Naive thymus-derived CD4-positive, alpha-beta T cell (primary cell): Measurements from ENCODE around the gene TECTA. TPM values are rescaled to one million over a fixed set of nuclear protein-coding genes. Genes with fewer than 3 reads are reported as not detected.
"Not testable (repeated sequence)": the region's sequence is repeated elsewhere in the genome, so short reads cannot be mapped to it uniquely, and the experiment has no call there.

Source experiments
- ATAC-seq: fragments of 150-1000 bp; cut with Tn5 transposase; 2 replicates; pipeline ENCODE4 v1.10.0; 2021; ENCODE audit warnings: mild to moderate bottlenecking, moderate library complexity
- CTCF ChIA-PET: fragments of 350-600 bp; sonication (Branson Sonifier 250); formaldehyde crosslinking; loops from one replicate; lab custom pipeline; 2021; ENCODE audit warnings: antibody characterized with exemption; lab: Charles Lee
- POLR2A ChIA-PET: fragments of 350-600 bp; sonication (Branson Sonifier 250); formaldehyde crosslinking; loops from one replicate; lab custom pipeline; 2021; ENCODE audit warnings: antibody characterized with exemption, inconsistent platforms; lab: Charles Lee
- DNase-seq, 9 donors: peaks; one replicate each; pipeline versions ENCODE4 v3.0.0 to v3.0.0-alpha.2; 2020 to 2022; ENCODE audit warnings: mixed read lengths in 1 of 9
- H3K27ac ChIP-seq: one replicate; pipeline ENCODE4 v1.7.0; 2013; ENCODE audit warnings: mild to moderate bottlenecking, low read depth, low read length, moderate library complexity
- H3K27me3 ChIP-seq, 2 donors: one replicate each; pipeline ENCODE4 v1.7.0; 2013; ENCODE audit warnings: low read length in 2 of 2, mild to moderate bottlenecking in 2 of 2, moderate library complexity in 2 of 2; ENCODE audit not compliant: control insufficient read depth in 2 of 2, insufficient read depth in 2 of 2
- H3K36me3 ChIP-seq, 3 experiments: 1 replicate in 2 of 3; 2 replicates in 1 of 3; pipeline ENCODE4 v1.7.0; 2013; ENCODE audit warnings: low read length in 3 of 3, mild to moderate bottlenecking in 3 of 3, moderate library complexity in 1 of 3; ENCODE audit not compliant: insufficient read depth in 3 of 3, control insufficient read depth in 2 of 3
- H3K4me1 ChIP-seq, 2 donors: one replicate each; pipeline ENCODE4 v1.7.0; 2013; ENCODE audit warnings: low read length in 2 of 2, mild to moderate bottlenecking in 2 of 2, moderate library complexity in 1 of 2; ENCODE audit not compliant: control insufficient read depth in 2 of 2, insufficient read depth in 2 of 2
- H3K4me3 ChIP-seq: 2 replicates; pipeline ENCODE4 v1.7.0; 2013; ENCODE audit warnings: mild to moderate bottlenecking, low read length
- H3K9me3 ChIP-seq, 3 experiments: 1 replicate in 2 of 3; 2 replicates in 1 of 3; pipeline ENCODE4 v1.7.0; 2013; ENCODE audit warnings: low read length in 3 of 3; ENCODE audit not compliant: control insufficient read depth in 2 of 3
- H3K27ac Mint-ChIP-seq, 9 donors: one replicate each; pipeline ENCODE4 v1.8.0; 2020 to 2022; ENCODE audit warnings: mixed read lengths in 9 of 9, mild to moderate bottlenecking in 8 of 9, moderate library complexity in 5 of 9, inconsistent platforms in 2 of 9
- H3K27me3 Mint-ChIP-seq, 5 donors: one replicate each; pipeline ENCODE4 v1.8.0; 2021 to 2022; ENCODE audit warnings: mixed read lengths in 5 of 5, mild to moderate bottlenecking in 1 of 5
- H3K36me3 Mint-ChIP-seq, 5 donors: one replicate each; pipeline ENCODE4 v1.8.0; 2020 to 2022; ENCODE audit warnings: mixed read lengths in 5 of 5, mild to moderate bottlenecking in 3 of 5, inconsistent platforms in 1 of 5
- H3K4me1 Mint-ChIP-seq, 7 donors: one replicate each; pipeline ENCODE4 v1.8.0; 2020 to 2022; ENCODE audit warnings: mixed read lengths in 7 of 7, mild to moderate bottlenecking in 3 of 7, inconsistent platforms in 1 of 7
- H3K4me3 Mint-ChIP-seq, 10 donors: one replicate each; pipeline ENCODE4 v1.8.0; 2020 to 2022; ENCODE audit warnings: mild to moderate bottlenecking in 10 of 10, mixed read lengths in 10 of 10, moderate library complexity in 6 of 10, inconsistent platforms in 2 of 10
- H3K9me3 Mint-ChIP-seq, 11 donors: one replicate each; pipeline ENCODE4 v1.8.0; 2020 to 2022; ENCODE audit warnings: mixed read lengths in 11 of 11, mild to moderate bottlenecking in 4 of 11, inconsistent platforms in 1 of 11, moderate library complexity in 1 of 11
- intact Hi-C, 2 donors: fragments of 100-400 bp; cut with micrococcal nuclease; formaldehyde crosslinking; loops; one replicate each; pipeline ENCODE4 v1.15.1; 2023
- polyA plus RNA-seq, 2 donors: library from polyadenylated mRNA; unstranded; fragments of 300-500 nt; fragmentation: Illumina TruSeq; gene quantifications; one replicate each; pipeline ENCODE4 v1.2.3, GENCODE V29; 2021
- total RNA-seq, 6 experiments: library from RNA in 5 of 6; stranded (reverse) in 5 of 6; gene quantifications; 1 replicate in 5 of 6; 2 replicates in 1 of 6; pipeline ENCODE4 v1.2.3 and lab custom pipeline; 2021 to 2026

Gene TECTA
- total and polyA plus RNA-seq, 7 experiments from 2014 or later, result 0.29 to 0.75 (median 0.47) TPM

- no peak overlapping the region for H3K27ac Mint-ChIP-seq
- H3K27me3 Mint-ChIP-seq, result peaks cover 6 to 38% (median 30%) of the 10 kb centered on the region in 5 donors
- ChIA-PET CTCF (no interaction called here), POLR2A (no interaction called here)
- H3K9me3 Mint-ChIP-seq, result peaks cover 0 to 2% (median 0%) of the 10 kb centered on the region in 11 donors
- ATAC-seq, result no peak
- H3K4me3 Mint-ChIP-seq, result no peak overlapping the region
- H3K4me1 Mint-ChIP-seq, result peaks cover 0 to 24% (median 0%) of the 10 kb centered on the region in 7 donors
- H3K4me1 ChIP-seq, result no peaks in the 10 kb centered on the region
- H3K9me3 ChIP-seq, result no peaks in the 10 kb centered on the region
- H3K36me3 ChIP-seq, result no peaks in the 10 kb centered on the region
- no peak overlapping the region for H3K27ac ChIP-seq
- intact Hi-C loops, result no loop called here
- no peaks in the 10 kb centered on the region for H3K27me3 ChIP-seq
- DNase-seq, result no peak
- H3K4me3 ChIP-seq, result no peak overlapping the region
- no peaks in the 10 kb centered on the region for H3K36me3 Mint-ChIP-seq
Measured at GRCh38 chr11:121237686-121238658, 136.9 kb downstream of the TECTA start.

DNA sequence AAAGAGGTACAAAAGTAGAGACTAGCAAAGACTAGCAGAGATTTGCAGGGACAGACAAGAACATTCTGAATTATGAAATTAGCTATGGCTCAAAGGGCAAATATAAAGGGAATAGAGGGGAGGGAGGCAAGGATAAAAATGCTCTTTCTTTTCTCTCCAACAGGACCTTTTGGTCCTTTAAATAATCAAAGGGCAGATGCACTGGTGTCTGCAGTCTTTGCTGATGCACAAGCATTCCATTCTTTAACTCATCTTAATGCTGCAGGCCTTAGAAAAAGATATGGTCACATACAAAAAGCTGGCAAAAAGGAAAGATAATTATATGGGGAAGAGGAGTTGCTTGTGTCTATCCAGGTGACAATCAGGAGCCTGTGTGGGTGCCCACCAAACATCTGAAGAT lies 137.9 kb downstream of the TECTA start:
- intact Hi-C loops, result no loop called here
- peaks cover 0 to 24% (median 0%) of the 10 kb centered on the region in 7 donors for H3K4me1 Mint-ChIP-seq
- no peaks in the 10 kb centered on the region for H3K4me1 ChIP-seq
- no peaks in the 10 kb centered on the region for H3K36me3 Mint-ChIP-seq
- ChIA-PET POLR2A (no interaction called here), CTCF (no interaction called here)
- ATAC-seq (no peak), DNase-seq (no peak)
- no peak overlapping the region for H3K4me3 ChIP-seq
- H3K9me3 Mint-ChIP-seq, result peaks cover 0 to 2% (median 0%) of the 10 kb centered on the region in 11 donors
- peak overlapping the region in 1 of 9 donors; percentile 37 for H3K27ac Mint-ChIP-seq
- H3K27me3 ChIP-seq, result no peaks in the 10 kb centered on the region
- H3K27ac ChIP-seq, result no peak overlapping the region
- no peaks in the 10 kb centered on the region for H3K9me3 ChIP-seq
- H3K4me3 Mint-ChIP-seq, result no peak overlapping the region
- peaks cover 6 to 38% (median 27%) of the 10 kb centered on the region in 5 donors for H3K27me3 Mint-ChIP-seq
- H3K36me3 ChIP-seq, result no peaks in the 10 kb centered on the region

- CTCF ChIA-PET, intact Hi-C loops, H3K36me3 ChIP-seq, H3K27ac Mint-ChIP-seq, H3K4me3 Mint-ChIP-seq, H3K4me1 ChIP-seq, H3K9me3 ChIP-seq, H3K4me3 ChIP-seq, H3K9me3 Mint-ChIP-seq, DNase-seq, H3K27me3 ChIP-seq, H3K27ac ChIP-seq, H3K36me3 Mint-ChIP-seq, ATAC-seq: not testable (repeated sequence)
- H3K4me1 Mint-ChIP-seq, result peaks cover 0 to 24% (median 0%) of the 10 kb centered on the region in 7 donors
- peaks cover under 1 to 30% (median 18%) of the 10 kb centered on the region in 5 donors for H3K27me3 Mint-ChIP-seq
- POLR2A ChIA-PET, result interaction anchor here (1.5 kb wide), 1 partner anchor 52 kb away, joined by 3 read pairs; the partner anchor contains the start of gene SC5D
Measured at GRCh38 chr11:121240001-121240400, 139.0 kb downstream of the TECTA start.

GRCh38 chr11:121240650-121241303 lies 139.7 kb downstream of the TECTA start:
- Histone ChIP-seq H3K4me1 (no peaks in the 10 kb centered on the region), H3K27me3 (no peaks in the 10 kb centered on the region), H3K36me3 (no peaks in the 10 kb centered on the region), H3K27ac (no peak overlapping the region), H3K4me3 (no peak overlapping the region), H3K9me3 (no peaks in the 10 kb centered on the region)
- intact Hi-C loops, result no loop called here
- ChIA-PET CTCF (no interaction called here), POLR2A (interaction anchor here (1.5 kb wide), 1 partner anchor 51 kb away, joined by 3 read pairs; the partner anchor contains the start of gene SC5D)
- ATAC-seq (no peak), DNase-seq (no peak)
- no peak overlapping the region for H3K27ac Mint-ChIP-seq
- H3K4me1 Mint-ChIP-seq, result peaks cover 0 to 21% (median 0%) of the 10 kb centered on the region in 7 donors
- H3K27me3 Mint-ChIP-seq, result peaks cover 0 to 22% (median 11%) of the 10 kb centered on the region in 5 donors
- H3K36me3 Mint-ChIP-seq, result no peaks in the 10 kb centered on the region
- H3K4me3 Mint-ChIP-seq, result no peak overlapping the region
- H3K9me3 Mint-ChIP-seq, result peaks cover 0 to 2% (median 0%) of the 10 kb centered on the region in 11 donors

Other genes with a start within 250 kb of the TECTA start
- gene TBCEL, start 77.1 kb upstream of the TECTA start, total RNA-seq, result 10 to 100 TPM; 14.7 to 30.0 (median 22.2) TPM
- gene TBCEL, start 77.1 kb upstream of the TECTA start, polyA plus RNA-seq, result 1 to 10 TPM; 3.2 to 4.0 TPM
- gene SC5D, start 191.5 kb downstream of the TECTA start, total RNA-seq, result 10 to 100 TPM; 21.5 to 48.7 (median 32.8) TPM
- gene SC5D, start 191.5 kb downstream of the TECTA start, polyA plus RNA-seq, result 10 to 100 TPM in 1 of 2 donors, 1 to 10 TPM in 1; 7.9 to 13.3 TPM